H9 (cell line): Measurements from ENCODE around the gene SCN4A. TPM values are rescaled to one million over a fixed set of nuclear protein-coding genes. Genes with fewer than 3 reads are reported as not detected.
"Not testable (repeated sequence)": the region's sequence is repeated elsewhere in the genome, so short reads cannot be mapped to it uniquely, and the experiment has no call there.

Experiments used
- DNase-seq: peaks from one replicate; pipeline ENCODE4 v3.0.0-alpha.2; 2017
- H2AFZ ChIP-seq: one replicate; pipeline ENCODE4 v1.6.1; 2013; ENCODE audit warnings: mild to moderate bottlenecking, low read length, control low read depth, moderate library complexity
- H2AK5ac ChIP-seq: 2 replicates; pipeline ENCODE4 v1.6.1; 2013; ENCODE audit warnings: low read length, control low read depth, mixed read lengths; ENCODE audit not compliant: insufficient read length
- H2BK120ac ChIP-seq: one replicate; pipeline ENCODE4 v1.6.1; 2013; ENCODE audit warnings: low read depth, mild to moderate bottlenecking, low read length, control low read depth, inconsistent platforms; ENCODE audit not compliant: poor library complexity, severe bottlenecking
- H2BK12ac ChIP-seq: 2 replicates; pipeline ENCODE4 v1.6.1; 2013; ENCODE audit warnings: low read length, control low read depth, mixed read lengths, low read depth; ENCODE audit not compliant: insufficient read length
- H2BK15ac ChIP-seq: 2 replicates; pipeline ENCODE4 v1.6.1; 2013; ENCODE audit warnings: low read depth, low read length, control low read depth
- H2BK20ac ChIP-seq: one replicate; pipeline ENCODE4 v1.6.1; 2013; ENCODE audit warnings: low read depth, mild to moderate bottlenecking, low read length, control low read depth, inconsistent platforms; ENCODE audit not compliant: poor library complexity, severe bottlenecking
- H2BK5ac ChIP-seq: 2 replicates; pipeline ENCODE4 v1.6.1; 2013; ENCODE audit warnings: low read length, control low read depth, mixed read lengths; ENCODE audit not compliant: insufficient read length
- H3K14ac ChIP-seq: 2 replicates; pipeline ENCODE4 v1.6.1; 2013; ENCODE audit warnings: low read length, control low read depth; ENCODE audit not compliant: insufficient read depth
- H3K18ac ChIP-seq: 2 replicates; pipeline ENCODE4 v1.6.1; 2013; ENCODE audit warnings: low read depth, mild to moderate bottlenecking, mixed read lengths, low read length, control low read depth; ENCODE audit not compliant: insufficient read length
- H3K23ac ChIP-seq: 2 replicates; pipeline ENCODE4 v1.6.1; 2013; ENCODE audit warnings: low read length, control low read depth, mixed read lengths, low read depth; ENCODE audit not compliant: insufficient read length
- H3K23me2 ChIP-seq: 2 replicates; pipeline ENCODE4 v1.6.1; 2013; ENCODE audit warnings: low read depth, mild to moderate bottlenecking, mixed read lengths, low read length, control low read depth; ENCODE audit not compliant: insufficient read length, poor library complexity, severe bottlenecking
- H3K27ac ChIP-seq: 2 replicates; pipeline ENCODE4 v1.5.1; 2013; ENCODE audit warnings: low read length, control low read depth, mixed read lengths, low read depth; ENCODE audit not compliant: insufficient read length
- H3K27me3 ChIP-seq: 2 replicates; pipeline ENCODE4 v1.6.1; 2013; ENCODE audit warnings: low read length, control low read depth, inconsistent platforms; ENCODE audit not compliant: insufficient read depth
- H3K4ac ChIP-seq: 2 replicates; pipeline ENCODE4 v1.6.1; 2013; ENCODE audit warnings: low read depth, mild to moderate bottlenecking, control low read depth, inconsistent platforms, low read length, moderate library complexity
- H3K4me1 ChIP-seq: 2 replicates; pipeline ENCODE4 v1.6.1; 2013; ENCODE audit warnings: low read length, control low read depth, inconsistent platforms; ENCODE audit not compliant: insufficient read depth
- H3K4me2 ChIP-seq: 2 replicates; pipeline ENCODE4 v1.6.1; 2013; ENCODE audit warnings: low read length, control low read depth, mixed read lengths; ENCODE audit not compliant: insufficient read length, insufficient read depth
- H3K56ac ChIP-seq: 2 replicates; pipeline ENCODE4 v1.6.1; 2013; ENCODE audit warnings: low read depth, mild to moderate bottlenecking, mixed read lengths, low read length, control low read depth; ENCODE audit not compliant: insufficient read length
- H3K79me1 ChIP-seq: 2 replicates; pipeline ENCODE4 v1.6.1; 2013; ENCODE audit warnings: low read depth, mild to moderate bottlenecking, moderate library complexity, low read length, control low read depth, inconsistent platforms; ENCODE audit not compliant: insufficient read depth, poor library complexity, severe bottlenecking
- H3K79me2 ChIP-seq: 2 replicates; pipeline ENCODE4 v1.6.1; 2013; ENCODE audit warnings: low read length, control low read depth, inconsistent platforms; ENCODE audit not compliant: insufficient read depth
- H3K9ac ChIP-seq: 2 replicates; pipeline ENCODE4 v1.6.1; 2013; ENCODE audit warnings: low read length, control low read depth, mixed read lengths; ENCODE audit not compliant: insufficient read length; ENCODE audit errors: extremely low read depth
- H3K9me3 ChIP-seq: one replicate; pipeline ENCODE4 v1.6.1; 2013; ENCODE audit warnings: low read depth, low read length, inconsistent platforms; ENCODE audit not compliant: control insufficient read depth
- H3T11ph ChIP-seq: one replicate; pipeline ENCODE4 v1.6.1; 2013; ENCODE audit warnings: mild to moderate bottlenecking, low read length, control low read depth, inconsistent platforms
- H4K20me1 ChIP-seq: one replicate; pipeline ENCODE4 v1.6.1; 2013; ENCODE audit not compliant: control insufficient read depth, insufficient read length, insufficient read depth
- H4K5ac ChIP-seq: 2 replicates; pipeline ENCODE4 v1.6.1; 2013; ENCODE audit warnings: low read depth, mild to moderate bottlenecking, mixed read lengths, low read length, control low read depth; ENCODE audit not compliant: insufficient read length
- H4K8ac ChIP-seq: replicated peaks from 2 replicates; pipeline ENCODE4 v1.6.1; 2013; ENCODE audit warnings: low read length, control low read depth, mixed read lengths, low read depth; ENCODE audit not compliant: insufficient read length
- H4K91ac ChIP-seq: 2 replicates; pipeline ENCODE4 v1.6.1; 2013; ENCODE audit warnings: low read depth, mild to moderate bottlenecking, moderate library complexity, mixed read lengths, low read length, control low read depth; ENCODE audit not compliant: insufficient read length
- H3K27ac Mint-ChIP-seq, 3 experiments: 2 replicates in 2 of 3; 3 replicates in 1 of 3; pipeline ENCODE4 v1.8.0; 2020 to 2021; ENCODE audit warnings: mixed read lengths in 3 of 3, mild to moderate bottlenecking in 1 of 3, moderate library complexity in 1 of 3
- H3K27me3 Mint-ChIP-seq: 2 replicates; pipeline ENCODE4 v1.8.0; 2021; ENCODE audit warnings: low read depth, mild to moderate bottlenecking, moderate library complexity, mixed read lengths
- H3K36me3 Mint-ChIP-seq, 3 experiments: 2 replicates in 2 of 3; 3 replicates in 1 of 3; pipeline ENCODE4 v1.8.0; 2020 to 2021; ENCODE audit warnings: low read depth in 3 of 3, mixed read lengths in 3 of 3; ENCODE audit not compliant: insufficient read depth in 1 of 3
- H3K4me1 Mint-ChIP-seq, 2 experiments: 2 replicates each; pipeline ENCODE4 v1.8.0; 2020; ENCODE audit warnings: mixed read lengths in 2 of 2
- H3K4me3 Mint-ChIP-seq, 2 experiments: 2 replicates in 1 of 2; 3 replicates in 1 of 2; pipeline ENCODE4 v1.8.0; 2020 to 2021; ENCODE audit warnings: mild to moderate bottlenecking in 2 of 2, mixed read lengths in 2 of 2, moderate library complexity in 1 of 2
- H3K9me3 Mint-ChIP-seq, 2 experiments: 2 replicates in 1 of 2; 3 replicates in 1 of 2; pipeline ENCODE4 v1.8.0; 2020; ENCODE audit warnings: mild to moderate bottlenecking in 2 of 2, mixed read lengths in 2 of 2, moderate library complexity in 1 of 2
- CTCF ChIP-seq: fragments of 200-600 bp; sonication (generic); conservative IDR thresholded peaks from 3 replicates; pipeline ENCODE4 v1.8.0; 2021; ENCODE audit warnings: antibody characterized with exemption, mild to moderate bottlenecking
- WGBS: extraction: QIAGEN DNeasy Blood & Tissue Kit; methylation state at CpG from one replicate; pipeline ENCODE4 v1.1.7; 2013; ENCODE audit warnings: missing lambda C conversion rate, low lambda C conversion rate, mixed read lengths; ENCODE audit not compliant: insufficient read length; ENCODE audit errors: extremely low coverage; 5-methylcytosine and 5-hydroxymethylcytosine counted together
- total RNA-seq: library from RNA; stranded (reverse); gene quantifications from 2 replicates; pipeline ENCODE4 v1.2.1, GENCODE V29; 2021

SCN4A gene
- total RNA-seq, 1 experiment from 2014 or later = 5.8 TPM

GRCh38 chr17:63925615-63926014 is 47.1 kb downstream of the SCN4A start:
- H3K4me1 ChIP-seq = no peaks in the 10 kb centered on the region
- no peak for TF ChIP-seq CTCF
- H4K5ac ChIP-seq = no peak overlapping the region
- H3K23me2 ChIP-seq = no peaks in the 10 kb centered on the region
- H3K23ac ChIP-seq = no peak overlapping the region
- H4K20me1 ChIP-seq = no peaks in the 10 kb centered on the region
- no peaks in the 10 kb centered on the region for H3K79me2 ChIP-seq
- Mint-ChIP-seq H3K9me3 (no peaks in the 10 kb centered on the region), H3K27ac (no peak overlapping the region; a peak in 1 of 7 replicates), H3K4me1 (peaks cover 1 to 2% of the 10 kb centered on the region in 2 experiments), H3K36me3 (no peaks in the 10 kb centered on the region), H3K27me3 (no peaks in the 10 kb centered on the region; the same call in 1 of the 2 replicates), H3K4me3 (no peak overlapping the region)
- no peak overlapping the region for H3T11ph ChIP-seq
- H3K27ac ChIP-seq = no peak overlapping the region
- H3K18ac ChIP-seq = no peak overlapping the region
- H2BK12ac ChIP-seq = no peak overlapping the region
- H3K9me3 ChIP-seq = no peaks in the 10 kb centered on the region
- no peaks in the 10 kb centered on the region for H3K27me3 ChIP-seq
- H2BK15ac ChIP-seq = no peak overlapping the region
- no peak overlapping the region for H3K4me2 ChIP-seq
- H3K9ac ChIP-seq = no peak overlapping the region
- no peak overlapping the region for H3K56ac ChIP-seq
- H2BK5ac ChIP-seq = no peak overlapping the region
- DNase-seq = no peak
- no peaks in the 10 kb centered on the region for H3K79me1 ChIP-seq
- H2BK120ac ChIP-seq = no peak overlapping the region
- H4K8ac ChIP-seq = no peak overlapping the region
- no peak overlapping the region for H2AK5ac ChIP-seq
- H2AFZ ChIP-seq = no peak overlapping the region
- no peak overlapping the region for H3K14ac ChIP-seq
- no peak overlapping the region for H4K91ac ChIP-seq
- H3K4ac ChIP-seq = no peak overlapping the region
- H2BK20ac ChIP-seq = no peak overlapping the region
- no CpG with 5 or more reads among the region's 5 CpGs for WGBS

- H2BK12ac ChIP-seq, H3K56ac ChIP-seq, H3K18ac ChIP-seq, DNase-seq, H3K9ac ChIP-seq, H3K4me1 ChIP-seq, H4K20me1 ChIP-seq, H4K8ac ChIP-seq, H4K91ac ChIP-seq, H3T11ph ChIP-seq, H3K4me2 ChIP-seq, H2BK15ac ChIP-seq, H3K27ac Mint-ChIP-seq, H3K23ac ChIP-seq, H2BK120ac ChIP-seq, H3K23me2 ChIP-seq, H2BK20ac ChIP-seq, H3K27me3 ChIP-seq, H4K5ac ChIP-seq, H3K4me3 Mint-ChIP-seq, H3K9me3 Mint-ChIP-seq, H3K9me3 ChIP-seq, H3K79me2 ChIP-seq, H3K36me3 Mint-ChIP-seq, H3K27me3 Mint-ChIP-seq, H3K4ac ChIP-seq, H3K79me1 ChIP-seq, H2AK5ac ChIP-seq, H3K14ac ChIP-seq, H2BK5ac ChIP-seq, H3K27ac ChIP-seq, H2AFZ ChIP-seq: not testable (repeated sequence)
- no CpG with 5 or more reads among the region's 9 CpGs for WGBS
- peaks cover 17 to 21% of the 10 kb centered on the region in 2 experiments for H3K4me1 Mint-ChIP-seq
These were observed 50.3 kb downstream of the SCN4A start for GRCh38 chr17:63922402-63922801.
